Astrocyte of the cerebellum (primary cell): Measurements from ENCODE around the gene UBE2J1.

Experiments used
- DNase-seq: peaks from one replicate; pipeline ENCODE4 v3.0.0-alpha.2; 2011; ENCODE audit warnings: low read depth
- H3K4me3 ChIP-seq: 2 replicates; pipeline ENCODE4 v1.5.1; 2011; ENCODE audit warnings: mild to moderate bottlenecking, low read depth, low read length, moderate library complexity
- in situ Hi-C: cut with HindIII; loops from 2 replicates; pipeline ENCODE4 v1.10.0; 2017; ENCODE audit warnings: low sequenced_read_pairs
- TF ChIP-seq, protein P1 (sequence below): IDR thresholded peaks from 2 replicates; pipeline ENCODE4 v1.5.1; 2012; ENCODE audit warnings: low read length, low read depth, moderate library complexity, mild to moderate bottlenecking; ENCODE audit errors: missing control alignments

The UBE2J1 gene

DNA sequence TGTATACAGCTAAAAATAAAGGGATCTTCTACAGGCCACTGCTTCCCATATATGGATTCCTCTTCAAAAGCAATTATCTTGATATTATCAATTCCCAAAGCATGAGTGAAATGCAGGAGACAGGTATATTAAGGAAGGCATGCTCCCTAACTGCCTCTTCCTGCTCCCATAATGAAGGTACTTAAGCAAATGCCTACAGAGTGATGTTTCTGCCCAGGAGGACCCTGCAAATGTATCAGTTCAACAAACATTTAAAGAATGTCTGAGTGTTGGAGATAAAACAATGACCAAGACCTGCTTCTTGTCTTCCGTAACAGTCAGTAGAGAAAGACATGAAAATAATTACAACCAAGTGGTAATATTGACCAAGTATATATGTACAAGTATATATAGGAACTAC is 4.2 kb downstream of the UBE2J1 start:
- DNase-seq: no peak
- no peak overlapping the region for H3K4me3 ChIP-seq
- TF ChIP-seq, protein P1, sequence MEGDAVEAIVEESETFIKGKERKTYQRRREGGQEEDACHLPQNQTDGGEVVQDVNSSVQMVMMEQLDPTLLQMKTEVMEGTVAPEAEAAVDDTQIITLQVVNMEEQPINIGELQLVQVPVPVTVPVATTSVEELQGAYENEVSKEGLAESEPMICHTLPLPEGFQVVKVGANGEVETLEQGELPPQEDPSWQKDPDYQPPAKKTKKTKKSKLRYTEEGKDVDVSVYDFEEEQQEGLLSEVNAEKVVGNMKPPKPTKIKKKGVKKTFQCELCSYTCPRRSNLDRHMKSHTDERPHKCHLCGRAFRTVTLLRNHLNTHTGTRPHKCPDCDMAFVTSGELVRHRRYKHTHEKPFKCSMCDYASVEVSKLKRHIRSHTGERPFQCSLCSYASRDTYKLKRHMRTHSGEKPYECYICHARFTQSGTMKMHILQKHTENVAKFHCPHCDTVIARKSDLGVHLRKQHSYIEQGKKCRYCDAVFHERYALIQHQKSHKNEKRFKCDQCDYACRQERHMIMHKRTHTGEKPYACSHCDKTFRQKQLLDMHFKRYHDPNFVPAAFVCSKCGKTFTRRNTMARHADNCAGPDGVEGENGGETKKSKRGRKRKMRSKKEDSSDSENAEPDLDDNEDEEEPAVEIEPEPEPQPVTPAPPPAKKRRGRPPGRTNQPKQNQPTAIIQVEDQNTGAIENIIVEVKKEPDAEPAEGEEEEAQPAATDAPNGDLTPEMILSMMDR: no peak
- in situ Hi-C loops: no loop called here

DNA sequence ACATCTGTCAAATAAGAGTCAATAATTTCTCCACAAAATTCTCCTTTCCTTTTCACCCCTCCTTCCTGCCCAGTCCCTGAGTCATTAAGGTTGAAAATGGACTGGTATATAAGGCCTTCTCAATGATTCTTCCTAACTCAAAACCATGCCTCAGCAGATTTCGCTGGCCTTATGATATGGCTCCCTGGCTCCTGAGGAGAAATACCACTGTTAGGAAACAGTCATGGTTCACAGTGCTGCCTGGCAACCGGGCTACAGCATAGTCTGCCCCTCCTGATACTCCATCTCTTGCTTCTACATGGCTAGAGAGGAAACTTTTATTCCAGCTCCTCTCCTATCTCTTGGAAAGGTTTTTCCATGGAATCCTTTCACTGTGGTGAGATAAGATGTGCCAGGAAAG is 4.7 kb downstream of the UBE2J1 start:
- DNase-seq: no peak
- in situ Hi-C loops: no loop called here
- no peak overlapping the region for H3K4me3 ChIP-seq
- TF ChIP-seq, protein P1: no peak

DNA sequence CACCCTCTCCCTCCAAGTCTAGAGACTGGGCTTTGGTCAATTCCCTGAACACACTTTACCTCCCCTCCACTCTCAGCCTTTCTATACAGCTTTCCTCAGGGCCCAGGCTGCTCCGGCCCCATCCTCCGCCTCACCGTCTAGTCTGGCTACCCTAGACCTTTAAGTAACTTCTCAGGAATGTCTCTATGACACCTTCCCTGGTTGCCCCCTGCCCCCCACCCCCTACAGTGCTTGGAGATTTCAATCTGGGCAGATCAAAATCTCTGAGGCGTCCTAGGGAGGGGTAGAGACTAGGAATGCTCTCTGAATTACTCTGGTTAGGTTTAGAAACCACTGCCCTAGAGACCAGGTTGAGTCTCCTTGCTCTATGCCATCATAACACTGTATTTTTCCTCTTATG is 6.1 kb downstream of the UBE2J1 start:
- no peak for DNase-seq
- TF ChIP-seq, protein P1: no peak
- in situ Hi-C loops: no loop called here
- H3K4me3 ChIP-seq: no peak overlapping the region

DNA sequence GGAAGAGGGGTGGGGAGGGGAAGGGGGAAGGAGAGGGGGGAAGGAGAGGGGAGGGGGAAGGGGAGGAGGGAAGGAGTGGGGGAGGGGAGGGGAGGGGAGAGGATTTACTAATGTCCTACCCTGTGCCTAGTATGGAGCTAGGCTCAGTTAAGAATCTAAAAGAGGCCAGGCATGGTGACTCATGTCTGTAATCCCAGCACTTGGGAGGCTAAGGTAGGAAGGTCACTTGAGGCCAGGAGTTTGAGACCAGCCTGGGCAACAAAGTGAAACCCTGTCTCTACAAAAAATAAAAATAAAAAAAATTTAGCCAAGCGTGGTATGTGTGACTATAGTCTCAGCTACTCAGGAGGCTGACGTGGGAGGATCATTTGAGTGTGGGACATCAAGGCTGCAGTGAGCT is 13.0 kb downstream of the UBE2J1 start:
- TF ChIP-seq, protein P1: no peak
- no peak for DNase-seq
- in situ Hi-C loops: no loop called here
- no peak overlapping the region for H3K4me3 ChIP-seq

DNA sequence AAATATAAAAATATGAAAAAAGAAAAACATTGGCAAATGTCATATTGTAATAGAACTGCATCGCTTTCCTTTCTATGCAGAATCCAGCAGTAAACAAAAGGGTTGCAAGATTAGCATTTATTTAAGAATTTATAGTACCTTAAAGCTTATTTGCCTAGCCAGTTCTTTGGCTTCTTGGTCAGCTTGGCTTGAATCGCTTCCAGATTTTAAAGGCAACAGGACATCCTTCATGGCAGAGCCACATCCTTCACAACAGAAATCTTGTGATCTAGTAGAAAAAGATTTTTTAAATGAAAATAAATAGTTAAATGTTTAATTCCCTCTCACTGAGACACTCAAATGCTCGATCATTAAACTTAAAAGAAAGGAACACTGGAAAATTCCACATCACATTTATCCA is 17.4 kb downstream of the UBE2J1 start:
- no peak overlapping the region for H3K4me3 ChIP-seq
- TF ChIP-seq, protein P1: no peak
- DNase-seq: no peak
- in situ Hi-C loops: no loop called here

DNA sequence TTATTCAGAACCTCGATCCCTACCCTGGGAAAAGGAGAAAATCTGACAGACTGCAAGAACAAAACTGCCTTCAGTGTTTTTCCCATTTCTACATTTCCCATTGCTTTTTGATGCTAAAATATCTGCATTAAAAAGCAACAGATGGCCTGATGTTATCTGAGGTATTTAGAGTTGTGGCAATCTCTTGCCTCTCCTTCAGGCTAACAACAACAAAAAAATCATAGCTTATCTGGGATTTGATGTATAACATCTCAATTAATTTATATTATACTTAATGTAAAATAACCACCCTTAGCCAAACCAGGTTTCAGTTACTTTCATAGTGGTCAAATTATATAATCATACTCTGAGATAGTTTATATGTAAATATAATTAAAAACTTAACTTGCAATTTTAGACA is 21.6 kb downstream of the UBE2J1 start:
- no peak for DNase-seq
- TF ChIP-seq, protein P1: no peak
- in situ Hi-C loops: no loop called here
- no peak overlapping the region for H3K4me3 ChIP-seq

DNA sequence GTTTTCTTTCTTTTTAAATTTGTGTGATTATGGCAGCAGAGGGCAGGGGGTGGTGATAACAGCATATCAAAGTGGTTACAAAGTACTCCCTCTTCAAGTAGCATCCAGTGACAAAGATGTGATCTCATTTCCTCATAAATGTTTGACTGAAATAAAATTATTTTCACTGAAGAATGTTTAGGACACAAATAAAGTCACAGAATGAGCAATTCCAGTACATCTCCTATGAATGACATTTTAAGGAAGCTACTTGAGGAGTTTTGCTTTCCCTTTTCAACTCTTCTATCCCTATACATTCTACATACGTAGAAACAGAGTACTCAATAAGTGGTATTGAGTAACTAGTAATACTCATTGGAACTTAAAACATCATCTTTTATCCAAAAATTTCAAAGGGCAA is 23.5 kb downstream of the UBE2J1 start:
- H3K4me3 ChIP-seq: no peak overlapping the region
- in situ Hi-C loops: no loop called here
- no peak for DNase-seq
- TF ChIP-seq, protein P1: no peak
